KG1 (cell line): ENCODE data around the gene DNAJB6.

Source experiments
- DNase-seq: peaks from one replicate; lab custom pipeline; 2025; lab: John Stamatoyannopoulos, UW

Gene DNAJB6

DNA sequence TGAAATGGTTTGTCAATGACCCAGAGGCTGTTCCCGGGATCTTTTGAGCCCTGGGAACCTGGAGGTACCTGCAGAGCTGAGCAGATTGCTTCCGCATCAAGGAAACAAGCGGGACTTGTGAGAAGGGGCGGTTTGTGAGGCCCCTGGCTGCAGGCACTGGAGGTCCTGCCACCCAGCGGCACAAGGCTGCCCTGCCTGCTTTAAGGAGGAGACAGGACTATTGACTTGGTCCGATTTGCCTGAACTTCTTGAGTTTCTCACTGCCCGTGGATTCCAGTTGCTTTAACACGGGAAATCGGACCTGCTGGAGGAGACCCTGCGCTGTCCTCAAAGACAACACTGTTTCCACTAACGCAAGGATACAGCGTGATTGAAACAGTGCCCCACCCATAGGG is 130.1 kb downstream of the DNAJB6 start:
- no peak for DNase-seq
